Measurements from ENCODE around the gene CD163L1.

Gene CD163L1

DNA sequence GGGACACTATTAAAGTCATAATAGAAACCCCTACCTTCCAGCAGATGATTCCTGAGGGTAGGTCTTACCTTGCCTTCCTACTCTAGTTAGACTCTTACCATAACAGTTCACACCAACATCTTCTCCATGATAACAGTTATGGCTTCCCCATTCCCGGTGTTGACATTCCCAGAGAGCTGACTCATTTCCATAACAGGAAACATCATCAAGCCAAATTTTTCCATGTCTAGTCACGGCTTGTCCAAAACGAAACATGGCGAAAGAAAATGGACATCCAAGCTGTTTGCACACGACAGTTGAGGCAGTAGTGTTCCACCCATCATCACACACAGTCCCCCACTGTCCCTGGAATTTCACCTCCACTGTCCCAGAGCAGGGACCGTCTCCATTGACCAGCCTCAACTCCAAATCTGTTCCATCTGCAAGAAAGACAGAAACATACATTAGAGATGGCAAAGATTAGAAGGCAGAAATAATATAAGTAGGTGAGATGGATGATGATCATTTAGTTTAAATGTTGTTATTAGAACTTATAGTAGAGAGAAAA is 10.6 kb downstream of the CD163L1 start:
- H3K4me1 ChIP-seq, result no peaks in the 10 kb centered on the region
- no peak for DNase-seq
- no peaks in the 10 kb centered on the region for H3K36me3 ChIP-seq
- TF ChIP-seq, protein P1, sequence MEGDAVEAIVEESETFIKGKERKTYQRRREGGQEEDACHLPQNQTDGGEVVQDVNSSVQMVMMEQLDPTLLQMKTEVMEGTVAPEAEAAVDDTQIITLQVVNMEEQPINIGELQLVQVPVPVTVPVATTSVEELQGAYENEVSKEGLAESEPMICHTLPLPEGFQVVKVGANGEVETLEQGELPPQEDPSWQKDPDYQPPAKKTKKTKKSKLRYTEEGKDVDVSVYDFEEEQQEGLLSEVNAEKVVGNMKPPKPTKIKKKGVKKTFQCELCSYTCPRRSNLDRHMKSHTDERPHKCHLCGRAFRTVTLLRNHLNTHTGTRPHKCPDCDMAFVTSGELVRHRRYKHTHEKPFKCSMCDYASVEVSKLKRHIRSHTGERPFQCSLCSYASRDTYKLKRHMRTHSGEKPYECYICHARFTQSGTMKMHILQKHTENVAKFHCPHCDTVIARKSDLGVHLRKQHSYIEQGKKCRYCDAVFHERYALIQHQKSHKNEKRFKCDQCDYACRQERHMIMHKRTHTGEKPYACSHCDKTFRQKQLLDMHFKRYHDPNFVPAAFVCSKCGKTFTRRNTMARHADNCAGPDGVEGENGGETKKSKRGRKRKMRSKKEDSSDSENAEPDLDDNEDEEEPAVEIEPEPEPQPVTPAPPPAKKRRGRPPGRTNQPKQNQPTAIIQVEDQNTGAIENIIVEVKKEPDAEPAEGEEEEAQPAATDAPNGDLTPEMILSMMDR (IDR thresholded peaks at IDR 0.05; ENCODE audit: low read depth, low read length), result no peak
- no peaks in the 10 kb centered on the region for H3K9me3 ChIP-seq
- peaks cover 35% of the 10 kb centered on the region for H3K27me3 ChIP-seq
- H3K4me3 ChIP-seq (ENCODE audit: low read depth, low read length), result no peak overlapping the region

GRCh38 chr12:7431993-7432685 is 11.8 kb downstream of the CD163L1 start:
- DNase-seq, result no peak
- TF ChIP-seq, protein P1 (IDR thresholded peaks at IDR 0.05; ENCODE audit: low read depth, low read length), result no peak
- no peak overlapping the region for H3K4me3 ChIP-seq (ENCODE audit: low read depth, low read length)
- H3K4me1 ChIP-seq, result no peaks in the 10 kb centered on the region
- H3K36me3 ChIP-seq, result no peaks in the 10 kb centered on the region
- H3K27me3 ChIP-seq, result peaks cover 36% of the 10 kb centered on the region
- no peaks in the 10 kb centered on the region for H3K9me3 ChIP-seq

- no peaks in the 10 kb centered on the region for H3K36me3 ChIP-seq
- H3K4me3 ChIP-seq (ENCODE audit: low read depth, low read length), result no peak overlapping the region
- DNase-seq, result no peak
- H3K27me3 ChIP-seq, result peaks cover 39% of the 10 kb centered on the region
- H3K9me3 ChIP-seq, result no peaks in the 10 kb centered on the region
- no peaks in the 10 kb centered on the region for H3K4me1 ChIP-seq
- TF ChIP-seq, protein P1 (IDR thresholded peaks at IDR 0.05; ENCODE audit: low read depth, low read length), result no peak
Observed at GRCh38 chr12:7411343-7411742, 32.6 kb downstream of the CD163L1 start.

DNA sequence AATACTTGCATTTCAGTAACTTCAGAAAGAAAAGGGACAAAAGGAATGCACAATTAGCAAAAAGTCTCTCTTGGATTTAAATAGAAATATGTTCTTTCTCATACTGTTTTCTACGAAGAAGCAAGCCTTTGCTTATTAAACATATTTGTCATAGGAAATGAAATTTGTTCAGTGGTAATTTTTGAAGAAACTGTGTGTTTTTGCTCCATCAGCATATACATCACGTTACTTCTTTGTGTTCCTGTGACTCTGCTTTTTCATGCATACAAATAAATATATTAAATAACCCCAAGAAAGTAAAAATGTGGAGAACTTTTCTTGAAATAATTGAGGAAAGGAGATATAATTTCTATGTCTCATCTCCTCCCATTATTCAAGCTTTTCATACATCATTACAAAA is 39.7 kb downstream of the CD163L1 start:
- Histone ChIP-seq H3K36me3 (no peaks in the 10 kb centered on the region), H3K4me1 (no peaks in the 10 kb centered on the region), H3K4me3 (ENCODE audit: low read depth, low read length) (no peak overlapping the region), H3K9me3 (no peaks in the 10 kb centered on the region), H3K27me3 (peaks cover 47% of the 10 kb centered on the region)
- TF ChIP-seq, protein P1 (IDR thresholded peaks at IDR 0.05; ENCODE audit: low read depth, low read length), result no peak
- DNase-seq, result no peak

- no peak for DNase-seq
- Histone ChIP-seq H3K27me3 (peaks cover 39% of the 10 kb centered on the region), H3K4me1 (no peaks in the 10 kb centered on the region), H3K4me3 (ENCODE audit: low read depth, low read length) (no peak overlapping the region), H3K36me3 (no peaks in the 10 kb centered on the region), H3K9me3 (no peaks in the 10 kb centered on the region)
- TF ChIP-seq, protein P1 (IDR thresholded peaks at IDR 0.05; ENCODE audit: low read depth, low read length), result no peak
Observed at GRCh38 chr12:7403466-7403865, 40.5 kb downstream of the CD163L1 start.

- DNase-seq, result no peak
- Histone ChIP-seq H3K9me3 (no peaks in the 10 kb centered on the region), H3K27me3 (peaks cover 9% of the 10 kb centered on the region), H3K4me1 (no peaks in the 10 kb centered on the region), H3K4me3 (ENCODE audit: low read depth, low read length) (no peak overlapping the region), H3K36me3 (no peaks in the 10 kb centered on the region)
- TF ChIP-seq, protein P1 (IDR thresholded peaks at IDR 0.05; ENCODE audit: low read depth, low read length), result no peak
Observed at GRCh38 chr12:7399089-7399488, 44.9 kb downstream of the CD163L1 start.

All from BE2C (cell line).